OCI-LY3 (cell line): Measurements from ENCODE around the gene MLC1.

Experiments used
- H2AFZ ChIP-seq: fragments of 200-600, 300-600 bp; shearing (Covaris generic); 2 replicates; pipeline ENCODE4 v1.6.0; 2014; ENCODE audit warnings: antibody characterized with exemption, low read depth, low read length
- H3K27ac ChIP-seq: fragments of 200-600, 300-600 bp; sonication (generic); 2 replicates; pipeline ENCODE4 v1.5.1; 2014; ENCODE audit warnings: mild to moderate bottlenecking, low read length, moderate library complexity, mixed read lengths
- H3K27me3 ChIP-seq: fragments of 200-600, 300-600 bp; sonication (generic); 2 replicates; pipeline ENCODE4 v1.6.1; 2014; ENCODE audit warnings: low read depth, low read length, mixed read lengths
- H3K36me3 ChIP-seq: fragments of 200-600, 300-600 bp; sonication (generic); replicated peaks from 2 replicates; pipeline ENCODE3; 2014; ENCODE audit warnings: low read depth, low read length, mixed read lengths
- H3K4me1 ChIP-seq: fragments of 300-600, 200-600 bp; sonication (generic); 2 replicates; pipeline ENCODE4 v1.6.1; 2014; ENCODE audit warnings: low read length, mixed read lengths
- H3K4me2 ChIP-seq: fragments of 200-600, 300-600 bp; sonication (generic); 2 replicates; pipeline ENCODE4 v1.6.1; 2014; ENCODE audit warnings: low read length, mixed read lengths
- H3K4me3 ChIP-seq: fragments of 300-600, 200-600 bp; sonication (generic); 2 replicates; pipeline ENCODE4 v1.5.1; 2014; ENCODE audit warnings: antibody characterized with exemption, mild to moderate bottlenecking, low read length, moderate library complexity
- H3K79me2 ChIP-seq: fragments of 300-600, 200-600 bp; shearing (Covaris generic); 2 replicates; pipeline ENCODE4 v1.6.1; 2014; ENCODE audit warnings: mild to moderate bottlenecking, low read length, mixed read lengths
- H3K9ac ChIP-seq: fragments of 300-600, 200-600 bp; shearing (Covaris generic); 2 replicates; pipeline ENCODE4 v1.6.0; 2014; ENCODE audit warnings: mild to moderate bottlenecking, low read length, moderate library complexity
- H3K9me3 ChIP-seq: fragments of 200-600, 300-600 bp; shearing (Covaris generic); 2 replicates; pipeline ENCODE4 v1.6.1; 2014; ENCODE audit warnings: low read length, mixed read lengths; ENCODE audit not compliant: insufficient read depth
- H4K20me1 ChIP-seq: fragments of 200-600, 300-600 bp; sonication (generic); 2 replicates; pipeline ENCODE4 v1.6.1; 2016; ENCODE audit warnings: low read length, mixed read lengths; ENCODE audit not compliant: insufficient read depth
- EZH2phosphoT487 ChIP-seq: fragments of 200-600 bp; shearing (Covaris generic); IDR thresholded peaks from 2 replicates; pipeline ENCODE4 v1.6.1; 2018; ENCODE audit warnings: antibody characterized with exemption, mixed run types, low read depth
- TF ChIP-seq, protein P1 (sequence below): fragments of 200-600, 300-600 bp; sonication (generic); IDR thresholded peaks from 2 replicates; pipeline ENCODE4 v1.5.1; 2014; ENCODE audit warnings: antibody characterized with exemption, low read length, low read depth

MLC1 gene

DNA sequence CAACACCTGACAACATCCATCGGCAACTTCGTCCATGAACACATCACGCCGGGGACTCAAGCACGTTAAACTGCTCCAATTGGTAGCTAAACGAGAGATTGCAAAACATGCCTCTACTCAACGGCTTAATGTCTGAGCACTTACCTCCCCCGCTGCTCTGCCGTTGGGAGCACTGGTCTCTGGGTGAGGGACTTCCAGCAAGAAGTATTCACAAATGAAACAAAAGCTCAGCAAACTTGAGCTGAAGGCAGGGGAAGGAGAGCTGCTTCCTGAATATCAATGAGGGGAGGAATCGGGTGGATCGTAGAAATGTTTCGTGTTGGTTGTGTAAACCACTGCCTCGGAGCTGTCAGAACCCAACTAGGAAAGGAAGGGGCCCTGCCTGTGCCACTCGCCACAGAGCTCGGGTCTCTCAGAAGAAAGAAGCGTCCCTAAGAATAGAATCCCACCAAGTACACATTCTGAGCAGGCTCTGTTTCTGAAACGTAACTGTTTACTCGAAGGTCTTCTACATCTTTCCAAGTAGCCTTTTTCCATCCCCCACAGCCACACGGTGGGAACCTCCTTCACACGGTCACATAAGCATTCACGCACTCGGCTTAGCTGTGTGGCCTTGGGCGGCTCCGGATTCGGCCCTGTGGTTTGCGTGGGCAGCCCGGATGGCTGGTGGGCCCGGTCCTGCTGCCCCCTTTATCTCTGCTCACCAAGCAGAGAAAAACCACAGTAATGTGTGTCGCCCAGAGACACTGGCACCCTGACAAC, at the start of gene MLC1:
Gene MLC1 (minus strand): TSS at position 216 of the 762 bp plus-strand sequence. CDS start 524 bp downstream, outside the sequence.
- Histone ChIP-seq H3K79me2 (no peaks in the 10 kb centered on the region), H3K36me3 (no peaks in the 10 kb centered on the region), H3K27ac (no peak within 1 kb of the TSS), H3K4me3 (no peak within 1 kb of the TSS), H3K27me3 (no peaks in the 10 kb centered on the region), H3K9ac (no peak within 1 kb of the TSS), H3K4me2 (no peak within 1 kb of the TSS), H3K4me1 (no peaks in the 10 kb centered on the region), H2AFZ (no peak within 1 kb of the TSS), H3K9me3 (no peaks in the 10 kb centered on the region), H4K20me1 (no peaks in the 10 kb centered on the region)
- no peak for TF ChIP-seq EZH2phosphoT487

DNA sequence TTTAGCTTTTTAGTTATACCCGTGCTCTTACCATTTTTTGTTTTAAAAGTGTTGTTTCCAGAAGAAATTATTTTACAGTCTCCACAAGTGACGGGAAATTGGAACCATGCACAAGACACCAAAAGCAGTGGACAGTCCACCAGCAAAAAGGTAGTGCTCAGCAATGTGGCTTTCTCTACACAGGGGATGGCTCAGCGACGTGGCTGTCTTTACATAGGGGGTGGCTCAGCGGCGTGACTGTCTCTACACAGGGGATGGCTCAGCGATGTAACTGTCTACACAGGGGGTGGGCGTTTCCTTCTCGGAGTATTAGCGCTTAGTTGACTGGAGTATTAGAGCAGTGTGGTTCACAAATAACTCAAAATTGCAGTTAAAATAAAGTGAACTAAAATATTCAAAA, 49.3 kb upstream of the MLC1 start:
- no peak overlapping the region for H2AFZ ChIP-seq
- TF ChIP-seq, protein P1, sequence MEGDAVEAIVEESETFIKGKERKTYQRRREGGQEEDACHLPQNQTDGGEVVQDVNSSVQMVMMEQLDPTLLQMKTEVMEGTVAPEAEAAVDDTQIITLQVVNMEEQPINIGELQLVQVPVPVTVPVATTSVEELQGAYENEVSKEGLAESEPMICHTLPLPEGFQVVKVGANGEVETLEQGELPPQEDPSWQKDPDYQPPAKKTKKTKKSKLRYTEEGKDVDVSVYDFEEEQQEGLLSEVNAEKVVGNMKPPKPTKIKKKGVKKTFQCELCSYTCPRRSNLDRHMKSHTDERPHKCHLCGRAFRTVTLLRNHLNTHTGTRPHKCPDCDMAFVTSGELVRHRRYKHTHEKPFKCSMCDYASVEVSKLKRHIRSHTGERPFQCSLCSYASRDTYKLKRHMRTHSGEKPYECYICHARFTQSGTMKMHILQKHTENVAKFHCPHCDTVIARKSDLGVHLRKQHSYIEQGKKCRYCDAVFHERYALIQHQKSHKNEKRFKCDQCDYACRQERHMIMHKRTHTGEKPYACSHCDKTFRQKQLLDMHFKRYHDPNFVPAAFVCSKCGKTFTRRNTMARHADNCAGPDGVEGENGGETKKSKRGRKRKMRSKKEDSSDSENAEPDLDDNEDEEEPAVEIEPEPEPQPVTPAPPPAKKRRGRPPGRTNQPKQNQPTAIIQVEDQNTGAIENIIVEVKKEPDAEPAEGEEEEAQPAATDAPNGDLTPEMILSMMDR = no peak
- no peak for TF ChIP-seq EZH2phosphoT487
- H3K9me3 ChIP-seq = no peaks in the 10 kb centered on the region
- no peak overlapping the region for H3K9ac ChIP-seq
- peaks cover 1% of the 10 kb centered on the region; the same call in 1 of the 2 replicates for H3K4me1 ChIP-seq
- no peak overlapping the region for H3K4me3 ChIP-seq
- no peaks in the 10 kb centered on the region for H3K36me3 ChIP-seq
- no peak overlapping the region for H3K4me2 ChIP-seq
- H3K79me2 ChIP-seq = no peaks in the 10 kb centered on the region
- peaks cover 13% of the 10 kb centered on the region; the same call in 1 of the 2 replicates for H3K27me3 ChIP-seq
- H4K20me1 ChIP-seq = no peaks in the 10 kb centered on the region
- no peak overlapping the region for H3K27ac ChIP-seq

DNA sequence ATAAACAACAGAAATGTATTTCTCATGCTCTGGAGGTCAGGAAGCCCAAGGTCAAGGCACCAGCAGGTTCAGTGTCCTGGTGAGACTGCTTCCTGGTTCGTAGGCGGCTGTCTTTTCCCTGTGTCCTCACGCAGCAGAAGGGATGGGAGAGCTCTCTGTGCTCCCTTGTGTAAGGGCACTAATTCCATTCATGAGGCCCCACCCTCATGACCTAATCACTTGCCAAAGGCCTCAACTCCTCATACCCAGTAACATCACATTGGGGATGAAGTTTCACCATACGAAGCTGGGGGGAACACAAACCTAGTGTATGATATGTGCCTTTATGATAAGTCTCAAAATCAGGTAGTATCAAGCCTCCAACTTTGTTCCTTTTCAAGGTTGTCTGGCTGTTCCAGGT, 46.7 kb upstream of the MLC1 start:
- Histone ChIP-seq H2AFZ (no peak overlapping the region), H3K27ac (no peak overlapping the region), H4K20me1 (no peaks in the 10 kb centered on the region), H3K27me3 (peaks cover 13% of the 10 kb centered on the region; the same call in 1 of the 2 replicates), H3K79me2 (no peaks in the 10 kb centered on the region), H3K36me3 (no peaks in the 10 kb centered on the region), H3K9ac (no peak overlapping the region), H3K4me2 (no peak overlapping the region), H3K9me3 (no peaks in the 10 kb centered on the region), H3K4me1 (no peaks in the 10 kb centered on the region), H3K4me3 (no peak overlapping the region)
- TF ChIP-seq, protein P1 = no peak
- no peak for TF ChIP-seq EZH2phosphoT487

DNA sequence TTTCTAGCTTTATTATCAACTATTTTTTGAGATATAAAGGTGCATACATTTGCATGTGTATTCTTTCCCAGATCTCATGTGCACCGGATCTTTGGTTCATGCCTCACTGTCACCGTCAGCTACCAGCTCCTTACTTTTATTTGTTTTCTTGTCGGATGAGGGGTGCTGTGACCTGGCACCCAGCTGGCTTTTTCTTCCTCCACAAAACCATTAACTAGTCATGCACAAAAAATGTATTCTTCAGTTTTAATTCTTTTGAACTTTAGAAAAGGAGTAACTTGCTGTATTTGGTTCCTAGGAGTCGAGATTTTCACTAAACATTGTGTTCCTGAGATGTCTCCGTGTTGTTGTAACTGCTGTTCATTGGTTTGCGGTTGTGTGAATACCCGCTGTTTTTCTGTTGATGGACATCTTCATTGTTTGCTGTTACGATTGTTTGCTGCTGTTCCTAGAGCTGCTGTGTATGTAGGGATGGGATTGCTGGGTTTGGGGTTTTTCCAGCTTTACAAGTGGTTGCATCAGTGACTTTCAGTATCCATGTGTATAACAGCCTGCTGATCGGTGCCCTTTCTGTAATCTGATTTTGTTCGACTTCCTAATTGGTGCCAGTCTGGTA, 44.0 kb upstream of the MLC1 start:
- Histone ChIP-seq H2AFZ (no peak overlapping the region), H3K4me3 (no peak overlapping the region), H3K36me3 (no peaks in the 10 kb centered on the region), H3K4me2 (no peak overlapping the region), H3K27me3 (peaks cover 10% of the 10 kb centered on the region; the same call in 1 of the 2 replicates), H3K27ac (no peak overlapping the region), H3K79me2 (no peaks in the 10 kb centered on the region), H3K9ac (no peak overlapping the region), H4K20me1 (no peaks in the 10 kb centered on the region), H3K9me3 (no peaks in the 10 kb centered on the region), H3K4me1 (no peaks in the 10 kb centered on the region)
- no peak for TF ChIP-seq EZH2phosphoT487
- TF ChIP-seq, protein P1 = no peak
